Tibial artery (tissue), 4 donors: ENCODE data around the gene INPP5F.
A peak's percentile ranks its signal among the peaks of the same experiment; 100 is the strongest.
"Not testable (repeated sequence)": the region's sequence is repeated elsewhere in the genome, so short reads cannot be mapped to it uniquely, and the experiment has no call there.

Experiments
- DNase-seq, 2 donors: peaks; one replicate each; pipeline ENCODE4 v3.0.0-alpha.2; 2019
- H3K27ac ChIP-seq, 2 donors: fragments of 200-600 bp; sonication (generic) in 1 of 2; 1 replicate in 1 of 2; 2 replicates in 1 of 2; pipeline ENCODE4 v1.5.1; 2018 to 2019; ENCODE audit warnings: mild to moderate bottlenecking in 1 of 2
- H3K27me3 ChIP-seq, 2 donors: fragments of 200-600 bp; sonication (generic) in 1 of 2; one replicate each; pipeline versions ENCODE4 v1.5.1 to v1.6.0; 2016 to 2019
- H3K36me3 ChIP-seq, 3 donors: fragments of 200-600 bp; sonication (generic) in 2 of 3; one replicate each; pipeline ENCODE4 v1.5.1; 2016 to 2019; ENCODE audit warnings: mild to moderate bottlenecking in 2 of 3
- H3K4me1 ChIP-seq, 4 donors: fragments of 200-600 bp; sonication (generic) in 2 of 4; 1 replicate in 3 of 4; 2 replicates in 1 of 4; pipeline ENCODE4 v1.5.1; 2016 to 2019
- H3K4me3 ChIP-seq, 2 donors: fragments of 200-600 bp; sonication (generic) in 1 of 2; 1 replicate in 1 of 2; 2 replicates in 1 of 2; pipeline ENCODE4 v1.5.1; 2018 to 2019; ENCODE audit warnings: mild to moderate bottlenecking in 2 of 2
- H3K9me3 ChIP-seq, 3 donors: fragments of 200-600 bp; sonication (generic) in 1 of 3; one replicate each; pipeline ENCODE4 v1.5.1; 2016 to 2019
- intact Hi-C: fragments of 100-400 bp; cut with DNase I; formaldehyde crosslinking; loops from one replicate; pipeline ENCODE4 v1.15.0; 2023; ENCODE audit warnings: low total_unique reads
- TF ChIP-seq, protein P1 (sequence below), 2 experiments: fragments of 200-600 bp in 1 of 2; fragments of 450-650 bp in 1 of 2; IDR thresholded peaks; one replicate each; pipeline ENCODE4 v1.5.1; 2017 to 2019; ENCODE audit warnings: antibody characterized with exemption in 2 of 2, mild to moderate bottlenecking in 1 of 2, moderate library complexity in 1 of 2

Gene INPP5F

DNA sequence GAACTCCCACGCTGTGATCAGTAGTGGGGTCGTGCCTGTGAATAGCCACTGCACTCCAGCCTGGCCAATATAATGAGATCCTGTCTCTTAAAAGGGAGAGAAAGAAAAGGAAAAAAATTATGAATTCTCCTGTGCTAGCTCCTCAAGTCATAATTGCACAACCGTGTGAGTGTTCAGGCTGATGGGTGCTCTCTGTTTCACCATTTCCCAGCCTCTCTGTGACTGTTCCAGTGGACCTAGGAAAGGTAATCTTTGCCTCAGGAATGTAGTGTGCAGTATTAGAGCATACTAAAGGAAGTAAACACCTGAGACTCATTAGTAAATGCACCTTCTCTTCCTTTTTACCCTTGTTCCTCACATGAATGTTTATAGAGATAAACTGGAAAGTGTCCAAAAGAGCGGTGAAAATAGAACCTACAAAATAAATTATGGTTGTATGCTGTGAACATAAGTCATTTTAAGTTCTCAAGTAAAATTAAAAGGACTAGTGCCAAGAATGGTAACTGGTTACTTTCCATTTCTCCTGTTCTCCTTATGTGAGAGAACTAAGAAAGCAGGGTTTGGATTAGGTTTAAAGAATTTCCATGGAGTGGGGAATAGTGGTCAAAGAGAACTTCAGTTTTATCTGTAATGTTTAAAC is 42.7 kb downstream of the INPP5F start:
- no peak for DNase-seq
- H3K36me3 ChIP-seq, result no peaks in the 10 kb centered on the region
- peaks cover 0 to 28% (median 10%) of the 10 kb centered on the region in 4 donors for H3K4me1 ChIP-seq
- no peaks in the 10 kb centered on the region for H3K27me3 ChIP-seq
- H3K27ac ChIP-seq, result peak overlapping the region; percentile 25 to 30
- intact Hi-C loops, result no loop called here
- no peak overlapping the region for H3K4me3 ChIP-seq
- no peaks in the 10 kb centered on the region for H3K9me3 ChIP-seq
- TF ChIP-seq, protein P1, sequence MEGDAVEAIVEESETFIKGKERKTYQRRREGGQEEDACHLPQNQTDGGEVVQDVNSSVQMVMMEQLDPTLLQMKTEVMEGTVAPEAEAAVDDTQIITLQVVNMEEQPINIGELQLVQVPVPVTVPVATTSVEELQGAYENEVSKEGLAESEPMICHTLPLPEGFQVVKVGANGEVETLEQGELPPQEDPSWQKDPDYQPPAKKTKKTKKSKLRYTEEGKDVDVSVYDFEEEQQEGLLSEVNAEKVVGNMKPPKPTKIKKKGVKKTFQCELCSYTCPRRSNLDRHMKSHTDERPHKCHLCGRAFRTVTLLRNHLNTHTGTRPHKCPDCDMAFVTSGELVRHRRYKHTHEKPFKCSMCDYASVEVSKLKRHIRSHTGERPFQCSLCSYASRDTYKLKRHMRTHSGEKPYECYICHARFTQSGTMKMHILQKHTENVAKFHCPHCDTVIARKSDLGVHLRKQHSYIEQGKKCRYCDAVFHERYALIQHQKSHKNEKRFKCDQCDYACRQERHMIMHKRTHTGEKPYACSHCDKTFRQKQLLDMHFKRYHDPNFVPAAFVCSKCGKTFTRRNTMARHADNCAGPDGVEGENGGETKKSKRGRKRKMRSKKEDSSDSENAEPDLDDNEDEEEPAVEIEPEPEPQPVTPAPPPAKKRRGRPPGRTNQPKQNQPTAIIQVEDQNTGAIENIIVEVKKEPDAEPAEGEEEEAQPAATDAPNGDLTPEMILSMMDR (IDR thresholded peaks at IDR 0.05), result no peak

DNA sequence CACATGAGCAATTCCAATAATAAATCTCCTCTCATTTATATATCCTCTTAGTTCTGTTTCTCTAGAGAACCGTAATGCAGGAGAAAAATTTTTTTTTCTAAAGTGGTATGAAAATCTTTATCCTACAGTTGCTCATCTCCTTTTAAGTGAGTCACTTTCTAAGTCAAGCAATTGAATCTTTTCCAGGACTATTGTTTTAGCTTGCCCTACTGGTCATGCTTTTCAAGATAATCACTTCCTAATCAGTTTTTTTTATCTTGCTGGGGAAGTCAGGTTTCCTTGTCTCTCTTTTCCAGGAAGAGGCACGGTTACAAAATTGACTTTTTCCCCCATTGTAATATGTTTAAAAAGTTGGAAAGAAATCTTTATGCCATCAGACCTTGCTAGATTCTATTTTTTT is 44.0 kb downstream of the INPP5F start:
- Histone ChIP-seq H3K4me3 (no peak overlapping the region), H3K36me3 (no peaks in the 10 kb centered on the region), H3K27ac (no peak overlapping the region), H3K4me1 (peaks cover 0 to 28% (median 10%) of the 10 kb centered on the region in 4 donors), H3K9me3 (no peaks in the 10 kb centered on the region), H3K27me3 (no peaks in the 10 kb centered on the region)
- TF ChIP-seq, protein P1 (IDR thresholded peaks at IDR 0.05), result no peak
- DNase-seq, result no peak
- intact Hi-C loops, result no loop called here

DNA sequence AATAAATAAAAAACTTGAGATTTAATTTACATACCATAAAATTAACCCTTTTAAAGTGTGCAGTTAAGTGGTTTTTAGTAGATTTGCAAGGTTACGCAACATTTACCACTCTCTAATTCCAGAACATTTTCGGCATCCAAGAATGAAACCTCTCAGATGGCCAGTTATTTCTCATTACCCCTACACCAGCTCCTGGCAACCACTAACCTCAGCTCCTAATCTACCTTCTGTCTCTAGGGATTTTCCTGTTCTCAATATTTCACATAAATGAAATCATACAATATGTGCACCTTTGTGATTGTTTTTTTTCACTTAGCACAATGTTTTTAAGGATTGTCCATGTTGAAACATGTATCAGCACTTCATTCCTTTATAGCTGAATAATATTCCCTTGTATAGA is 45.1 kb downstream of the INPP5F start:
- Histone ChIP-seq H3K36me3 (no peaks in the 10 kb centered on the region), H3K9me3 (no peaks in the 10 kb centered on the region), H3K27ac (no peak overlapping the region), H3K4me3 (no peak overlapping the region), H3K27me3 (no peaks in the 10 kb centered on the region), H3K4me1 (peaks cover 0 to 28% (median 10%) of the 10 kb centered on the region in 4 donors)
- intact Hi-C loops, result no loop called here
- TF ChIP-seq, protein P1 (IDR thresholded peaks at IDR 0.05), result no peak
- no peak for DNase-seq

DNA sequence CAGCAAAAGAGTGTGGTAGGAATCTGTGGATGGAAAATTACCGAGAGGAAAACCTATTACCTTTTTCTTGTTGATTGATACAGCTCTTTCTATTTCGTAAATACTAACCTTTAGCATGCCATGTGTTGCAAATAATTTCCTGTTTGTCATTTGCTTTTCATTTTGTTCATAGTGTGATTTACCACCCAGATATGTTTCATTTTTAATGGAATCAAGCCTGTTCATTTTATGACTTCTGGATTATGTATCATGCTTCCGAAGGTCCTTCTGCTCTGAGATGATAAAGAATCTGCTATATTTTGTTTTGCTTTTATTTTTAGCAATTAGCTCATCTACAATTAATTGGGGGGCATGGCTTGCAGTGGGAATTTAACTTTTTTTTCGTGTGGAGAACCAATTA is 46.5 kb downstream of the INPP5F start:
- Histone ChIP-seq H3K4me3 (no peak overlapping the region), H3K27ac (no peak overlapping the region), H3K27me3 (no peaks in the 10 kb centered on the region), H3K36me3 (no peaks in the 10 kb centered on the region), H3K9me3 (no peaks in the 10 kb centered on the region), H3K4me1 (peaks cover 0 to 28% (median 10%) of the 10 kb centered on the region in 4 donors)
- TF ChIP-seq, protein P1 (IDR thresholded peaks at IDR 0.05), result no peak
- DNase-seq, result no peak
- intact Hi-C loops, result no loop called here

DNA sequence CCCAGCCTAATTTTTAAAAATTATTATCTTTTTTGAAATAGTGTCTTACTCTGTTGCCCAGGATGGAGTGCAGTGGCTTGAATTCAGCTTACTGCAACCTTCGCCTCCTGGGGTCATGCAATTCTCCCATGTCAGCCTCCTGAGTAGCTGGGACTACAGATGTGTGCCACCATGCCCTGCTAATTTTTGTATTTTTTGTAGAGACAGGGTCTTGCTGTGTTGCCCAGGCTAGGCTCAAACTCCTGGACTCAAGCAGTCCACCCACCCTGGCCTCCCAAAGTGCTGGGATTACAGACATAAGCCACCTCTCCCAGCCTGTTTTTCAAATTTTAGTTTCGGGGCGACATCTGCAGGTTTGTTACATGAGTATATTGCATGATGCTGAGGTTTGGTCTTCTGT is 47.2 kb downstream of the INPP5F start:
- H3K4me1 ChIP-seq, result peaks cover 0 to 25% (median 9%) of the 10 kb centered on the region in 4 donors
- H3K9me3 ChIP-seq, H3K27me3 ChIP-seq, intact Hi-C loops, H3K36me3 ChIP-seq, H3K4me3 ChIP-seq, H3K27ac ChIP-seq, DNase-seq: not testable (repeated sequence)

- TF ChIP-seq, protein P1 (IDR thresholded peaks at IDR 0.05), result no peak
- DNase-seq, result no peak
- Histone ChIP-seq H3K4me1 (no peaks in the 10 kb centered on the region), H3K27ac (no peak overlapping the region), H3K27me3 (no peaks in the 10 kb centered on the region), H3K36me3 (no peaks in the 10 kb centered on the region), H3K9me3 (no peaks in the 10 kb centered on the region), H3K4me3 (no peak overlapping the region)
- intact Hi-C loops, result no loop called here
Observed at GRCh38 chr10:119775529-119775928, 49.7 kb downstream of the INPP5F start.
